Vagina (tissue), 2 donors: Measurements from ENCODE around the gene PRKCE.

ENCODE experiments used
- POLR2AphosphoS5 ChIP-seq, 2 donors: sonication (generic); formaldehyde crosslinking; IDR thresholded peaks; one replicate each; pipeline ENCODE4 v1.9.0; 2017; ENCODE audit warnings: antibody characterized with exemption in 2 of 2, mild to moderate bottlenecking in 2 of 2, low read depth in 1 of 2; ENCODE audit not compliant: insufficient read depth in 1 of 2
- TF ChIP-seq, protein P1 (sequence below), 3 experiments: fragments of 450-650 bp in 2 of 3; fragments of 200-600 bp in 1 of 3; sonication (generic) in 1 of 3; IDR thresholded peaks; one replicate each; pipeline ENCODE4 v1.5.1; 2017 to 2019; ENCODE audit warnings: antibody characterized with exemption in 3 of 3, mild to moderate bottlenecking in 2 of 3, moderate library complexity in 2 of 3

DNA sequence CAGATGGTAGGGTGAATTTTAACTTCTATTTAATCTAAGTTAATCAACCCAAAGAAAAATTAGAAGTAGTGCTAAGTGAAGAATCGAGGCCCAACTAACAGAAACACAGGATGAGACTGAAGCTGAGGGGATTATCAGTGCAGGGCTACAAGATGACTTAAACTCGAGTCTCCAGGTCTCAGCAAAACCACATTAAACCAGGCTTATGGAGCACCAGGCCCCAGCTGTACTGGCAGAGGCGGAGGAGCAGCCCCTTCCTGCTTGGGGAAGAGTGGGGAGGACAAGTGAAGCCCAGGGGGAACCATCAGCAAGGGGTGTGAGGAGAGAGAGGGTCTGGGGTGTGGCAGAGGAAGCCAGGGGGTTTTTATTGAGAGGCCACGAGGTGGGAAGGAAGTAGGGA is 509.8 kb downstream of the PRKCE start:
- TF ChIP-seq, protein P1, sequence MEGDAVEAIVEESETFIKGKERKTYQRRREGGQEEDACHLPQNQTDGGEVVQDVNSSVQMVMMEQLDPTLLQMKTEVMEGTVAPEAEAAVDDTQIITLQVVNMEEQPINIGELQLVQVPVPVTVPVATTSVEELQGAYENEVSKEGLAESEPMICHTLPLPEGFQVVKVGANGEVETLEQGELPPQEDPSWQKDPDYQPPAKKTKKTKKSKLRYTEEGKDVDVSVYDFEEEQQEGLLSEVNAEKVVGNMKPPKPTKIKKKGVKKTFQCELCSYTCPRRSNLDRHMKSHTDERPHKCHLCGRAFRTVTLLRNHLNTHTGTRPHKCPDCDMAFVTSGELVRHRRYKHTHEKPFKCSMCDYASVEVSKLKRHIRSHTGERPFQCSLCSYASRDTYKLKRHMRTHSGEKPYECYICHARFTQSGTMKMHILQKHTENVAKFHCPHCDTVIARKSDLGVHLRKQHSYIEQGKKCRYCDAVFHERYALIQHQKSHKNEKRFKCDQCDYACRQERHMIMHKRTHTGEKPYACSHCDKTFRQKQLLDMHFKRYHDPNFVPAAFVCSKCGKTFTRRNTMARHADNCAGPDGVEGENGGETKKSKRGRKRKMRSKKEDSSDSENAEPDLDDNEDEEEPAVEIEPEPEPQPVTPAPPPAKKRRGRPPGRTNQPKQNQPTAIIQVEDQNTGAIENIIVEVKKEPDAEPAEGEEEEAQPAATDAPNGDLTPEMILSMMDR (IDR thresholded peaks at IDR 0.05), result no peak
- no peak for TF ChIP-seq POLR2AphosphoS5 (IDR thresholded peaks at IDR 0.05; ENCODE audit: insufficient read depth in 1 of 2, low read depth in 1 of 2)
